ENCODE data around the gene GJC2.

GJC2 gene

GRCh38 chr1:228178737-228179684 is 29.3 kb downstream of the GJC2 start:
- no peak for TF ChIP-seq CTCF (IDR thresholded peaks at IDR 0.05; ENCODE audit: low read depth, low read length)
- Histone ChIP-seq H3K27me3 (no peaks in the 10 kb centered on the region), H3K4me1 (peaks cover 9% of the 10 kb centered on the region), H3K9me3 (no peaks in the 10 kb centered on the region), H3K36me3 (peaks cover 6% of the 10 kb centered on the region), H3K4me3 (ENCODE audit: low read depth, low read length) (no peak overlapping the region)
- DNase-seq: peak; percentile 86

GRCh38 chr1:228180271-228180958 is 30.7 kb downstream of the GJC2 start:
- no peaks in the 10 kb centered on the region for H3K27me3 ChIP-seq
- H3K9me3 ChIP-seq: no peaks in the 10 kb centered on the region
- H3K36me3 ChIP-seq: peaks cover under 1% of the 10 kb centered on the region; the same call in 1 of the 2 replicates
- H3K4me3 ChIP-seq (ENCODE audit: low read depth, low read length): no peak overlapping the region
- TF ChIP-seq CTCF (IDR thresholded peaks at IDR 0.05; ENCODE audit: low read depth, low read length): peak; percentile 61
- peaks cover 12% of the 10 kb centered on the region for H3K4me1 ChIP-seq
- DNase-seq: no peak

- Histone ChIP-seq H3K4me1 (peaks cover 12% of the 10 kb centered on the region), H3K4me3 (ENCODE audit: low read depth, low read length) (no peak overlapping the region), H3K27me3 (no peaks in the 10 kb centered on the region), H3K36me3 (no peaks in the 10 kb centered on the region), H3K9me3 (no peaks in the 10 kb centered on the region)
- no peak for TF ChIP-seq CTCF (IDR thresholded peaks at IDR 0.05; ENCODE audit: low read depth, low read length)
- no peak for DNase-seq
These were observed 31.4 kb downstream of the GJC2 start for GRCh38 chr1:228180959-228181644.

- TF ChIP-seq CTCF (IDR thresholded peaks at IDR 0.05; ENCODE audit: low read depth, low read length): no peak
- H3K9me3 ChIP-seq: no peaks in the 10 kb centered on the region
- no peaks in the 10 kb centered on the region for H3K27me3 ChIP-seq
- DNase-seq: no peak
- H3K4me1 ChIP-seq: peaks cover 12% of the 10 kb centered on the region
- H3K4me3 ChIP-seq (ENCODE audit: low read depth, low read length): no peak overlapping the region
- no peaks in the 10 kb centered on the region for H3K36me3 ChIP-seq
These were observed 31.9 kb downstream of the GJC2 start for GRCh38 chr1:228181645-228182034.

- no peak overlapping the region for H3K4me3 ChIP-seq (ENCODE audit: low read depth, low read length)
- H3K36me3 ChIP-seq: no peaks in the 10 kb centered on the region
- peaks cover 12% of the 10 kb centered on the region for H3K4me1 ChIP-seq
- no peak for DNase-seq
- no peak for TF ChIP-seq CTCF (IDR thresholded peaks at IDR 0.05; ENCODE audit: low read depth, low read length)
- no peaks in the 10 kb centered on the region for H3K27me3 ChIP-seq
- H3K9me3 ChIP-seq: no peaks in the 10 kb centered on the region
These were observed 32.7 kb downstream of the GJC2 start for GRCh38 chr1:228182296-228183030.
